Measurements from ENCODE around the gene PABPN1L.

DNA sequence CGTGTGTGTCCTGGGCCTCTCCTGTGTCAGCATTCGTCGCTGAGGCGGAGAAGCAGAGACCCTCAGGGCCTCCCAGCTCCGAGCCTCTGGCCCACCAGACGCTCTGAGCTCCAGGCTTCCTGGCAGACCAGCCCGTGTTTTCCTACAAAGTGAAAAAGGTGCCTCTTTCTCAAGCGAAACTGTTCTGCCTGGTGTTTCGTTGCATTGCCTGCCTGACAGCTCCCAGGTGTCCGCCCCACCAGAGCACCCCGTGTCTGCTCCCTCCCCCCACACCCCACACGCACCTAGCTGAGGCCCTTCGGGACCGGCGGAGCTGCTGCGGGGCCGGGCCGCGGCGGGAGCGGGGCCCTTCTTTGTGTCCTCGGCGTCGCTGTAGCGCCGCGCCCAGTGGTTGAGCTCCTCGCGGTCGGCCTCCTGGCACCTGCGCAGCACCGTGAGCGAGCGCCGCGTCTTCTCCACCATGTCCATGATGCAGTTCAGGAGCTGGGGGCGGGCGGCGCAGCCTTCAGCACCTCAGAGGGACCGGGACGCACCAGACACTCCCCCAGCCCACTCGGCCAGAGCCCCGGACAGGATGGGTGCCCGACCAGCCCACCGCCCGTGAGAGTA is 14.7 kb upstream of the PABPN1L start:
- TF ChIP-seq POLR2A (IDR thresholded peaks at IDR 0.05) (no peak), EP300 (IDR thresholded peaks at IDR 0.05) (no peak)
- TF ChIP-seq, protein P1, sequence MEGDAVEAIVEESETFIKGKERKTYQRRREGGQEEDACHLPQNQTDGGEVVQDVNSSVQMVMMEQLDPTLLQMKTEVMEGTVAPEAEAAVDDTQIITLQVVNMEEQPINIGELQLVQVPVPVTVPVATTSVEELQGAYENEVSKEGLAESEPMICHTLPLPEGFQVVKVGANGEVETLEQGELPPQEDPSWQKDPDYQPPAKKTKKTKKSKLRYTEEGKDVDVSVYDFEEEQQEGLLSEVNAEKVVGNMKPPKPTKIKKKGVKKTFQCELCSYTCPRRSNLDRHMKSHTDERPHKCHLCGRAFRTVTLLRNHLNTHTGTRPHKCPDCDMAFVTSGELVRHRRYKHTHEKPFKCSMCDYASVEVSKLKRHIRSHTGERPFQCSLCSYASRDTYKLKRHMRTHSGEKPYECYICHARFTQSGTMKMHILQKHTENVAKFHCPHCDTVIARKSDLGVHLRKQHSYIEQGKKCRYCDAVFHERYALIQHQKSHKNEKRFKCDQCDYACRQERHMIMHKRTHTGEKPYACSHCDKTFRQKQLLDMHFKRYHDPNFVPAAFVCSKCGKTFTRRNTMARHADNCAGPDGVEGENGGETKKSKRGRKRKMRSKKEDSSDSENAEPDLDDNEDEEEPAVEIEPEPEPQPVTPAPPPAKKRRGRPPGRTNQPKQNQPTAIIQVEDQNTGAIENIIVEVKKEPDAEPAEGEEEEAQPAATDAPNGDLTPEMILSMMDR (IDR thresholded peaks at IDR 0.05) = no peak

Measured in ovary (tissue), 3 donors.